B cell (primary cell): ENCODE data around the gene SWSAP1.

Source experiments
- CTCF ChIP-seq: fragments of 200-600 bp; IDR thresholded peaks from one replicate; pipeline ENCODE4 v1.8.0; 2022; ENCODE audit warnings: antibody characterized with exemption, mild to moderate bottlenecking
- EZH2 ChIP-seq: IDR thresholded peaks from 2 replicates; pipeline ENCODE4 v1.6.1; 2012; ENCODE audit warnings: borderline replicate concordance, low read depth, mild to moderate bottlenecking, moderate library complexity, low read length; ENCODE audit not compliant: insufficient read depth, poor library complexity, severe bottlenecking

GRCh38 chr19:11383706-11384048 lies 9.2 kb downstream of the SWSAP1 start:
- TF ChIP-seq CTCF (no peak), EZH2 (no peak)
